ENCODE measurements around the gene ZDHHC22.

DNA sequence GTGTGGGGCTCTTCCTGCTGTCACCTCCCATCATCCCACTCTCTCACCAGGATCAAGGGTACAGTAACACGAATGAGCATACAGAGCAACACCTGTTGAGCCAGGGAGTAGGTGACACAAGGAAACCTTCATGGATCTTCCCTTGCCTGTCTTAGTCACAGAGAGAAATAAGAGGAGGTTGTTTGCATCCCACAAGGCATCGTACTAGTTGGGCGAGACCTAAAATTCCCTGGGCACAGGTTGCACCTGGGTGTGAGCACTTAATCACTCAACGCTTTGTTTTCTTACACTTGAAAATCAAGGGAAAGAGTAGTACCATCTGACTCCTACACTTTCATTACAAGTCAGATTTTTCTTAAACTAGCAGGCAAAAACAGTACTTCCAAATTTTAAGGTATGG is 27.0 kb downstream of the ZDHHC22 start:
- TF ChIP-seq SIN3A (IDR thresholded peaks at IDR 0.05; ENCODE audit: borderline replicate concordance, insufficient read depth, low read length) (no peak), POLR2AphosphoS5 (IDR thresholded peaks at IDR 0.05; ENCODE audit: low read depth, low read length) (no peak), FOXP2 (optimal IDR thresholded peaks at IDR 0.05; ENCODE audit: borderline replicate concordance, extremely low read depth, extremely low read length, insufficient read depth) (no peak), TAF1 (IDR thresholded peaks at IDR 0.05; ENCODE audit: borderline replicate concordance, insufficient read depth, low read length) (no peak)
- TF ChIP-seq, protein P1, sequence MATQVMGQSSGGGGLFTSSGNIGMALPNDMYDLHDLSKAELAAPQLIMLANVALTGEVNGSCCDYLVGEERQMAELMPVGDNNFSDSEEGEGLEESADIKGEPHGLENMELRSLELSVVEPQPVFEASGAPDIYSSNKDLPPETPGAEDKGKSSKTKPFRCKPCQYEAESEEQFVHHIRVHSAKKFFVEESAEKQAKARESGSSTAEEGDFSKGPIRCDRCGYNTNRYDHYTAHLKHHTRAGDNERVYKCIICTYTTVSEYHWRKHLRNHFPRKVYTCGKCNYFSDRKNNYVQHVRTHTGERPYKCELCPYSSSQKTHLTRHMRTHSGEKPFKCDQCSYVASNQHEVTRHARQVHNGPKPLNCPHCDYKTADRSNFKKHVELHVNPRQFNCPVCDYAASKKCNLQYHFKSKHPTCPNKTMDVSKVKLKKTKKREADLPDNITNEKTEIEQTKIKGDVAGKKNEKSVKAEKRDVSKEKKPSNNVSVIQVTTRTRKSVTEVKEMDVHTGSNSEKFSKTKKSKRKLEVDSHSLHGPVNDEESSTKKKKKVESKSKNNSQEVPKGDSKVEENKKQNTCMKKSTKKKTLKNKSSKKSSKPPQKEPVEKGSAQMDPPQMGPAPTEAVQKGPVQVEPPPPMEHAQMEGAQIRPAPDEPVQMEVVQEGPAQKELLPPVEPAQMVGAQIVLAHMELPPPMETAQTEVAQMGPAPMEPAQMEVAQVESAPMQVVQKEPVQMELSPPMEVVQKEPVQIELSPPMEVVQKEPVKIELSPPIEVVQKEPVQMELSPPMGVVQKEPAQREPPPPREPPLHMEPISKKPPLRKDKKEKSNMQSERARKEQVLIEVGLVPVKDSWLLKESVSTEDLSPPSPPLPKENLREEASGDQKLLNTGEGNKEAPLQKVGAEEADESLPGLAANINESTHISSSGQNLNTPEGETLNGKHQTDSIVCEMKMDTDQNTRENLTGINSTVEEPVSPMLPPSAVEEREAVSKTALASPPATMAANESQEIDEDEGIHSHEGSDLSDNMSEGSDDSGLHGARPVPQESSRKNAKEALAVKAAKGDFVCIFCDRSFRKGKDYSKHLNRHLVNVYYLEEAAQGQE (IDR thresholded peaks at IDR 0.05; ENCODE audit: insufficient read depth in 1 of 2, low read depth in 2 of 2, low read length in 2 of 2), result no peak

Measured in PFSK-1 (cell line).